Liver (tissue), 9 donors: ENCODE measurements around the gene MTOR. TPM values are rescaled to one million over a fixed set of nuclear protein-coding genes. Genes with fewer than 3 reads are reported as not detected.

Experiments
- DNase-seq: peaks from one replicate; pipeline ENCODE4 v3.0.0-alpha.2; 2017; ENCODE audit warnings: low spot score
- H3K27ac ChIP-seq, 2 donors: one replicate each; pipeline ENCODE4 v1.7.0; 2013; ENCODE audit warnings: inconsistent platforms in 2 of 2, low read length in 2 of 2, control low read depth in 1 of 2, low read depth in 1 of 2, mild to moderate bottlenecking in 1 of 2
- H3K27me3 ChIP-seq, 4 donors: one replicate each; pipeline versions ENCODE4 v1.6.1 to v1.7.0; 2013; ENCODE audit warnings: low read length in 3 of 4, inconsistent platforms in 1 of 4, mild to moderate bottlenecking in 1 of 4, moderate library complexity in 1 of 4; ENCODE audit not compliant: control insufficient read depth in 4 of 4, insufficient read depth in 4 of 4
- H3K36me3 ChIP-seq, 4 donors: one replicate each; pipeline versions ENCODE4 v1.6.1 to v1.7.0; 2013; ENCODE audit warnings: low read length in 3 of 4, mild to moderate bottlenecking in 3 of 4, low read depth in 1 of 4, moderate library complexity in 1 of 4; ENCODE audit not compliant: control insufficient read depth in 4 of 4, insufficient read depth in 3 of 4
- H3K4me1 ChIP-seq, 4 donors: one replicate each; pipeline versions ENCODE4 v1.6.1 to v1.7.0; 2013; ENCODE audit warnings: low read length in 3 of 4, mild to moderate bottlenecking in 3 of 4, moderate library complexity in 1 of 4; ENCODE audit not compliant: control insufficient read depth in 4 of 4, insufficient read depth in 4 of 4
- H3K4me3 ChIP-seq, 3 donors: one replicate each; pipeline versions ENCODE4 v1.6.1 to v1.7.0; 2013; ENCODE audit warnings: low read length in 3 of 3, control low read depth in 1 of 3, low read depth in 1 of 3, mild to moderate bottlenecking in 1 of 3
- H3K9ac ChIP-seq, 2 donors: one replicate each; pipeline ENCODE4 v1.7.0; 2013; ENCODE audit warnings: low read length in 2 of 2, mild to moderate bottlenecking in 2 of 2, moderate library complexity in 2 of 2, control low read depth in 1 of 2, low read depth in 1 of 2
- H3K9me3 ChIP-seq, 4 donors: one replicate each; pipeline versions ENCODE4 v1.6.1 to v1.7.0; 2013; ENCODE audit warnings: low read length in 3 of 4; ENCODE audit not compliant: control insufficient read depth in 4 of 4
- ATF3 ChIP-seq: IDR thresholded peaks from 2 replicates; pipeline ENCODE4 v1.6.1; 2016; ENCODE audit warnings: antibody characterized with exemption
- CTCF ChIP-seq: fragments of 150-350 bp; IDR thresholded peaks from 2 replicates; pipeline ENCODE4 v1.5.1; 2017; ENCODE audit warnings: improper control_type of control experiment, low read depth, low read length; ENCODE audit not compliant: missing input control
- EGR1 ChIP-seq, 2 donors: IDR thresholded peaks; 2 replicates each; pipeline ENCODE4 v1.6.1; 2016 to 2018; ENCODE audit warnings: antibody characterized with exemption in 2 of 2, low read depth in 2 of 2
- FOXA1 ChIP-seq: IDR thresholded peaks from 2 replicates; pipeline ENCODE4 v1.6.1; 2016; ENCODE audit warnings: antibody characterized with exemption
- FOXA2 ChIP-seq: IDR thresholded peaks from 2 replicates; pipeline ENCODE4 v1.6.1; 2016; ENCODE audit warnings: antibody characterized with exemption
- GABPA ChIP-seq, 2 donors: IDR thresholded peaks in 1 of 2; conservative IDR thresholded peaks in 1 of 2; 2 replicates each; pipeline ENCODE4 v1.6.1; 2016; ENCODE audit warnings: antibody characterized with exemption in 2 of 2, mild to moderate bottlenecking in 1 of 2, moderate library complexity in 1 of 2
- HNF4A ChIP-seq, 2 donors: conservative IDR thresholded peaks; 2 replicates each; pipeline ENCODE4 v1.6.1; 2016; ENCODE audit warnings: antibody characterized with exemption in 2 of 2, mild to moderate bottlenecking in 2 of 2
- HNF4G ChIP-seq: IDR thresholded peaks from 2 replicates; pipeline ENCODE4 v1.6.1; 2016; ENCODE audit warnings: antibody characterized with exemption
- JUND ChIP-seq, 2 donors: IDR thresholded peaks; 2 replicates each; pipeline ENCODE4 v1.6.1; 2016; ENCODE audit warnings: antibody characterized with exemption in 2 of 2
- MAX ChIP-seq: IDR thresholded peaks from 2 replicates; pipeline ENCODE4 v1.6.1; 2016; ENCODE audit warnings: antibody characterized with exemption
- NR2F2 ChIP-seq: IDR thresholded peaks from 2 replicates; pipeline ENCODE4 v1.6.1; 2016; ENCODE audit warnings: antibody characterized with exemption
- RAD21 ChIP-seq, 2 donors: IDR thresholded peaks; 2 replicates each; pipeline ENCODE4 v1.6.1; 2016; ENCODE audit warnings: antibody characterized with exemption in 2 of 2, mild to moderate bottlenecking in 2 of 2
- REST ChIP-seq: IDR thresholded peaks from 2 replicates; pipeline ENCODE4 v1.6.1; 2016; ENCODE audit warnings: antibody characterized with exemption, mild to moderate bottlenecking
- RXRA ChIP-seq, 2 donors: IDR thresholded peaks; 2 replicates each; pipeline ENCODE4 v1.6.1; 2017 to 2018; ENCODE audit warnings: antibody characterized with exemption in 2 of 2, mild to moderate bottlenecking in 1 of 2
- SP1 ChIP-seq: IDR thresholded peaks from 2 replicates; pipeline ENCODE4 v1.6.1; 2018; ENCODE audit warnings: antibody characterized with exemption, mild to moderate bottlenecking
- TAF1 ChIP-seq: conservative IDR thresholded peaks from 2 replicates; pipeline ENCODE4 v1.6.1; 2016; ENCODE audit warnings: antibody characterized with exemption, mild to moderate bottlenecking
- YY1 ChIP-seq: IDR thresholded peaks from 2 replicates; pipeline ENCODE4 v1.6.1; 2016; ENCODE audit warnings: antibody characterized with exemption, mild to moderate bottlenecking
- ZBTB33 ChIP-seq: IDR thresholded peaks from 2 replicates; pipeline ENCODE4 v1.6.1; 2016; ENCODE audit warnings: antibody characterized with exemption
- WGBS: extraction: QIAGEN DNeasy Blood & Tissue Kit; methylation state at CpG from one replicate; pipeline ENCODE4 v1.1.7; 2013; 5-methylcytosine and 5-hydroxymethylcytosine counted together
- polyA plus RNA-seq, 2 donors: library from polyadenylated mRNA; stranded (reverse) in 1 of 2; unstranded in 1 of 2; fragments of 200-250 nt in 1 of 2; fragments of >200 nt in 1 of 2; fragmentation: Nextera tagmentation in 1 of 2; extraction: Ambion mirVana in 1 of 2; gene quantifications; one replicate each; pipeline versions ENCODE4 v1.2.1 to v1.2.3, GENCODE V29; 2013 to 2015
- total RNA-seq, 2 donors: library from RNA; depleted of rRNA; stranded (reverse); fragments of >200 nt; gene quantifications; one replicate each; pipeline ENCODE4 v1.2.3, GENCODE V29; 2014
- donor health status: healthy.
- donor health status: healthy.
- donor health status: healthy.
- donor health status: healthy.
- donor health status: healthy.

Gene MTOR
- total and polyA plus RNA-seq, 4 donors, result 11.6 to 45.0 (median 19.9) TPM

GRCh38 chr1:11245248-11245647 lies 17.1 kb downstream of the MTOR start:
- H3K4me1 ChIP-seq, result peaks cover 2 to 10% (median 5%) of the 10 kb centered on the region in 4 donors
- no peak overlapping the region for H3K27ac ChIP-seq
- TF ChIP-seq YY1, result no peak
- no peak for TF ChIP-seq HNF4G
- TF ChIP-seq EGR1 (IDR thresholded peaks at IDR 0.05; ENCODE audit: low read depth in 2 of 2), result no peak
- TF ChIP-seq SP1, result no peak
- no peak overlapping the region for H3K4me3 ChIP-seq
- peaks cover 3 to 45% (median 28%) of the 10 kb centered on the region in 4 donors for H3K36me3 ChIP-seq
- 92% methylated on average over 3 of the region's 3 CpGs for WGBS
- H3K27me3 ChIP-seq, result no peaks in the 10 kb centered on the region
- H3K9ac ChIP-seq, result no peak overlapping the region
- no peak for DNase-seq
- no peaks in the 10 kb centered on the region for H3K9me3 ChIP-seq

- Histone ChIP-seq H3K9me3 (no peaks in the 10 kb centered on the region), H3K4me3 (no peak overlapping the region), H3K27ac (no peak overlapping the region), H3K36me3 (peaks cover 15 to 55% (median 41%) of the 10 kb centered on the region in 4 donors), H3K4me1 (peaks cover 0 to 14% (median 5%) of the 10 kb centered on the region in 4 donors), H3K9ac (no peak overlapping the region), H3K27me3 (no peaks in the 10 kb centered on the region)
- TF ChIP-seq REST, result no peak
- TF ChIP-seq EGR1 (IDR thresholded peaks at IDR 0.05; ENCODE audit: low read depth in 2 of 2), result no peak
- no peak for TF ChIP-seq FOXA1
- no peak for TF ChIP-seq HNF4G
- no peak for TF ChIP-seq GABPA (IDR thresholded peaks at IDR 0.05 in 1 of 2, conservative IDR thresholded peaks at IDR 0.05 in 1 of 2)
- TF ChIP-seq SP1, result no peak
- TF ChIP-seq NR2F2, result no peak
- no peak for TF ChIP-seq ATF3
- TF ChIP-seq HNF4A (conservative IDR thresholded peaks at IDR 0.05), result no peak
- no peak for TF ChIP-seq ZBTB33
- no peak for TF ChIP-seq RXRA (IDR thresholded peaks at IDR 0.05)
- TF ChIP-seq TAF1, result no peak
- TF ChIP-seq RAD21 (IDR thresholded peaks at IDR 0.05), result no peak
- TF ChIP-seq CTCF, result no peak
- TF ChIP-seq MAX, result no peak
- TF ChIP-seq YY1, result no peak
- no peak for TF ChIP-seq JUND (IDR thresholded peaks at IDR 0.05)
- TF ChIP-seq FOXA2, result no peak
- 98% methylated on average over 7 of the region's 7 CpGs for WGBS
- no peak for DNase-seq
These were observed 24.0 kb downstream of the MTOR start for GRCh38 chr1:11238311-11238710.
